NOMO-1 treated with DMSO at 0.1 percent for 48 hours (cell line): ENCODE results near the gene ADAP1.
"Not testable (repeated sequence)": the region's sequence is repeated elsewhere in the genome, so short reads cannot be mapped to it uniquely, and the experiment has no call there.

Source experiments
- DNase-seq: peaks from one replicate; lab custom pipeline; 2025; ENCODE audit not compliant: unreplicated experiment; lab: John Stamatoyannopoulos, UW

ADAP1 gene

DNA sequence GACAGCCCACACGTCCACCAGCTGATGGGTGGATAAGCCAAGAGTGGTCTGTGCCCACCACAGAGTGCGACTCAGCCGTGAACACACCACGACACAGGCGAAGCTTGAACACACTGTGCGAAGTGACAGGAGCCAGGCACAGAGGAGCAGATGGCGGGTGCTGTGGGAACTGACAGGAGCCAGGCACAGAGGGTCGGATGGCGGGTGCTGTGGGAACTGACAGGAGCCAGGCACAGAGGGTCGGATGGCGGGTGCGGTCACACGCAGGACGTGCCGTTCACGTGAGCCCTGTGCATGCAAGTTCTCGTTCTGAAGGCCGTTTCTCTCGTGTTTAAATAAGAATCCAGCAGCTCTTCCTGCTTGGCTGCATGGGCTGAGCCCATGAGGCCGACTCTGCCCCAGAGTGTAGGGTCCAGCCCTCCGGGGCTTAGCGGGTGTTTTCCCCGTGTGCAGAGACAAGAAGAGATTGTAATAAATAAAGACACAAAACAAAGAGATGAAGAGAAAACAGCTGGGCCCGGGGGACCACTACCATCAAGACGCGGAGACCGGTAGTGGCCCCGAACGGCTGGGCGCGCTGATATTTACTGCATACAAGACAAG lies 5.9 kb upstream of the ADAP1 start:
- no peak for DNase-seq

DNA sequence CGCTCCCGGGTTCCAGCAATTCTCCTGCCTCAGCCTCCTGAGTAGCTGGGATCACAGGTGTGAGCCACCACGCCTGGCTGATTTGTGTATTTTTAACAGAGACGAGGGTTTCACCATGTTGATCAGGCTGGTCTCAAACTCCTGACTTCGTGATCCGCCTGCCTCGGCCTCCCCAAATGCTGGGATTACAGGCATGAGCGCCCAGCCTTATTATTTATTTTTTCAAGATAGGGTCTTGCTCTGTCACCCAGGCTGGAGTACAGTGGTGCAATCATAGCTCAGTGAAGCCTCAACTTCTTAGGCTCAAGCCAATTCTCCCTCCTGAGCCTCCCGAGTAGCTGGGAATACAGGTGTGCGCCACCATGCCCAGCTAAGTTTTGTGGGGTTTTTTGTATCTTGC lies 5.3 kb upstream of the ADAP1 start:
- DNase-seq, result not testable (repeated sequence)

DNA sequence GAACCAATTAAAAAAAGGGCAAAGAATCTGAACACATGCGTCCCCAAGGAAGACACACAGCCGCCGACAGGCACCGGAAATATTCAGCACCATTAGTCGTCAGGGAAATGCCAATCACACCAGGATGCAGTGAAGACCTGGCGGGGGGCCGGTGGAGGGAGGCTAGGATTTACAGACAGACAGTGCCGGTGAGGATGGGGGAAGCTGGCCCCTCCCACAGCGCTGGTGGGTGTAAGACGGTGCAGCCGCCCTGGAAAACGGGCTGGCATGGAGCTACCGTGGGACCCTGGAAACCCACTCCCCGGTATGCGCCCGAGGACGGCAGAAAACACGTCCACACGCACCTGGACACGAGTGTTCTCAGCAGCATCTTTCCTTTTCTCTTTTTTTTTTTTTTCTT lies 4.8 kb upstream of the ADAP1 start:
- DNase-seq, result no peak

DNA sequence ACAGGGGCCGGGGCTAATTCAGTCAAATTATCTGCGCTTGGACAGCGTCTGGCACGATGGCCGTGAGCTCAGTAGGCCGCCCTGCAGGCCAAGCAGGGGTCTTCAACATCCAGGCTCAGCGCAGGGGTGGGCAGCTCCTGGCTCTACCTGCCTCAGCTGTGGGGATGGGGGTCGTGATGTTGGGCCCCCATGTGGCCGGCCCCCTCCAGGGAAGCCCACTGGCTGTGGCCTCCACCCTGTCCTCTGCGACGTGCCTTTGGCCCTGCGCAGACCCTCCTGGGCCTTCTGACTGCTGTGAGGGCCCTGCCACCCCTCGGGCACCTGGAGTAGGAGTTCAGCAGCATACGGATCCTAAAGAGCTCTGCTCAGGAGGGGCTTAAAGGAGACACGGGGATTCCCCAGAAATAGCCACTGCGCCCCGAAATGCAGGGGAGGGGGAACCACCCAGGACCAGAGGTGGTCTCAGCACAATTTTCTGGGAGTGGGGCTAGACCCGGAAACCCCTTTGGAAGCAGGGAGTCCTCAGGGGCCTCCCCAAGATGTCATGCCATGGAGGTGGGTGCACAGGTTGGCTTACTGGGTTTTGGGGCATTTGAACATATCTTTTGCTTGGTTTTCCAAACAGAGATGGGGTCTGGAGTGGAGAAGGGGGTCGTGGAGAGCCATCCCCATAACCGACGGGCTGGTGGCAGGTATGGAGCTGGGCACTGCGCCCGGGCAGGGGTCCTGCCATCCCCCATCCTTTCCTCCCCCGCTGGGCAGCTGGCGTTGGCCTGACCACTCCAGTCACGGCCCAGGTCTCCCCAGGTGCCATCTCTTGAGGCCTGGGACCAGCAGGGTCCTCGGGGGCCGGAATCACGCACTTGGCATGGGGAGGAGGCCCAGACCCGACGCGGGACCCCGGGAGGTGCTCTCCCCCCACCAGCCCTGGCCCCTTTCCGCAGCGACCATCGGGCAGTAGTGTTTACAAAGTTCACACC lies 4.0 kb upstream of the ADAP1 start:
- no peak for DNase-seq

DNA sequence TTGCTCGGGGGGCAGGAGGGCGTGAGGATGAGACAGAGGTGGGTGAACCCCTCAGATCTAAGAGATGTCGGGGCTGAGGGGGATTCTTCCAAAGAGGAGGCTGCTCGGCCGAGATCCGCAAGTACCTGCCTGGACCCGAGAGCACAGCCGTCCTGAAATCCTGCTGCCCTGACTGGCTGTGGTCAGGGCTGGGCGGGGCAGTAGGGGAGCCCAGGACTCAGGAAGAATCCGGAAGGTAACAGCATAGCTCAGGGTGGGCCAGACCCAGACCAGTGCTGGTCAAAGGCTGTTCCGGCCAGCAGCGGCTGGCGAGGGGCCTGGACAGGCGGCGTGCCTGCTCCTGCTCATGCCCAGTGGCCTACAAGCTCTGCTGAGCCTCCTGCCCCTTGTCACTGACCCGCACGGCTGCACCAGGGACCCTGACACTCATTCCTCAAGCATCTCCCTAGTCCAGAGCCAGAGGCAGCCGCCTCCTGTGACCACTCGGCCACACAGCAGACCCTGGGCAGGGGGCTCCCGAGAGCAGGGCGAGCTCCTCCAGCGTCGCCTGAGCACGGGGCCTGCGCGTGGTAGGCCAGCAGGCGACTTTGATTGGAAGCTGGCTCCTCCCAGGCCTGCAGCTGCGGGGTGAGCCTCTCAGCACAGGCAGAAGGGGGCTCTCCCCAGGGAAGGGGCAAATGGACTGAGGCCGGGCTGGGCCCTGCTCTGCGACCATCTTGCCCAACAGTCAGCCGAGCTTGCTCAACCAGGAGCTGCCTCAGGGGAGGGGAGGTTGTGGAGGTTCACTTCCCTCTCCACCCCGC lies 3.1 kb upstream of the ADAP1 start:
- peak; percentile 88 for DNase-seq

DNA sequence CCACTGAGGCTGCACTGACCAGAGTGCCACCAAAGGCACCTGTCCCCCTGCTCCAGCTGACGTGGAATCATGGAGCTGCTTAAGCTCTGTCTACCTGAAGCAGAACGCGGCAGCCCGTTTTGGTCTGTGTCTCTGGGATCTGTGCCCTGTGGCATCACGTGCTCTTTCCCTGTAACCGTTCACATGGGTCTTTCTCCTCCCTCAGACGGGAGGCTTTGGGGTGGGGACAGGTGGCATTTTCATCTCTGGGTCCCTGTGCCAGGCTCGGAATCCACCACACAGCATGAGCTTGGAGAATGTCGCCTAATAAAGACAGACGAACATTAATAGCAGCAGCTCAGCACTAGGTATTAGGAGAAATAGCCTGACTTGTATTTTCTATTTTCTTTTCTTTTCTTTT lies 1.6 kb upstream of the ADAP1 start:
- DNase-seq, result no peak

DNA sequence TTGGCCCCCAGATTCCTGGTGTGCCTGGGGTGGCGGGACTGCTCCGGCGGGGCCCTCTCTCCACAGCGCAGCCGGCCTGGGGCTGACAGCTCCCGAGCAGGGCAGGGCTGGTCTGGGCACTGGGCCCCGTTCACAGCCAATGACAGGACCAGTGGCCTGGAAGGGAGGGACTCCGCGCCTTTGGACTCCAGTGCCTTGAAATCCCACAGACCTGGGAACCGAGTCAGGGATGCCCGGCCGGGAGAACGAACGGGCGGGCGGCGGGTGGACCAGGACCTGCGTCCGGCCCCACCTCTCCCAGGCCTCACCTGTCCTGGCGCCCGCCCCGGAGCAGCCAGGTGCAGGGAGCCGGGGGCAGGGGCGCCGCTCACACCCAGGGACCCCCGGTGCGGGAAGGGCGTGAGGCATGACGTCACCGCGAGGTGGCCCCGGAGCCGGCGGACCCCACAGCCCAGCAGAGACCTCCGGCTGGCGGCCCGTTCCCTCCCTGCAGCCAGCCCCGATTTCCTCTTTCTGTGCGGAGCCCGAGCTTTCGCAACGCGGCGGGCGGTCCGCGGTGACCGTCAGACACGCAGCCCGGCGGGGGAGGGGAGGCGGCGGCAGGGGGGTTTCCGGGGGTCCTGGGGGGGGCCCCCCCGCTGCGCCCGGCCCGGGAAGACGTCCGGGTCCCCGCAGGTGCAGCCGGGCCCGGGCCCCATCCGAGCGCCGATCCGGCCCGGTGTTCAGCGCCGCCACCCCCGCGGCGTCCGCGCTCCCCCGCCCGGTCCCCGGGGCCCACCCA lies 743 bp downstream of the ADAP1 start:
- peak; percentile 73 for DNase-seq

DNA sequence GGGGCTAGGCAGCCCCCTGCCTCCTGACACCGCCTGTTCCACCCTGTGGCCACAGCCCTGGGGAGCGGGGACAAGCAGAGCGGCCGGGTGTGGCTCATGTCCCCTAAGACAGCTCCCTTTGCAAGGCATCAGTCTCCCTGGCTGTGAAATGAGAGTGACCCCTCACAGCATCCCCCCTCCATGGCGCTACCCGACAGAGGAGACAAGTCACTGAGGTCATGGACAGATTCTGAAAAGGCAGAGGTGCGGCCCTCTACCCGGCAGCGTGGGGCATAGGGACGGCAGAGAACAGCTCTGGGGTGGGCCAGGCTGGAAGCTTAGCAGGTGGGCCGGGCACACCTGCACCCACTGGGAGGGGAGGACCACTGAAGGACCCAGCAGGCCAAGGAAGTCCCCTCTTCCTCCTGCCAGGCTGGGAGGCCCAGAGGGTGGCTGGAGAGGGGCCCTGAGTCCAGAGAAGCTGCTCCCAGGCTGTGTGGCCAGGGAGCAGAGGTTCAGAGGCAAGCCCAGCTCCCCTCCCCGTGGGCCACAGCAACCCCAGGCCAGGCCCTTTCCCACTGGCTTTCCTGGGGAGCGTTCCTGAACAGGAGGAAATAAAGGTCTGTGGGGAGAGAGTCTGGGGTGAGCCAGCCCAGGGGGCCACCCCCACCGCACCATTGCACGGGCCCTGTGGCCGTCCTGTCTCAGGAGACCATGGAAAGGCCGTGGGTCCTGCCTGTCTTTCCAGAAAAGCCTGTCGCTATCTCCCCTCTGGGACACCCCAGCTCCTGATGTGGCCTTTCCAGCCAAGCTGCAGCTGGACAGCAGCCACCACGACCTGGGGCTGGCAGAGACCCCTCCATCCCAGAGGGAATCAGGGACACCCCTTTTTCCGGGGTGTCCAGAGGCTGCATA lies 1.7 kb downstream of the ADAP1 start:
- DNase-seq, result no peak

DNA sequence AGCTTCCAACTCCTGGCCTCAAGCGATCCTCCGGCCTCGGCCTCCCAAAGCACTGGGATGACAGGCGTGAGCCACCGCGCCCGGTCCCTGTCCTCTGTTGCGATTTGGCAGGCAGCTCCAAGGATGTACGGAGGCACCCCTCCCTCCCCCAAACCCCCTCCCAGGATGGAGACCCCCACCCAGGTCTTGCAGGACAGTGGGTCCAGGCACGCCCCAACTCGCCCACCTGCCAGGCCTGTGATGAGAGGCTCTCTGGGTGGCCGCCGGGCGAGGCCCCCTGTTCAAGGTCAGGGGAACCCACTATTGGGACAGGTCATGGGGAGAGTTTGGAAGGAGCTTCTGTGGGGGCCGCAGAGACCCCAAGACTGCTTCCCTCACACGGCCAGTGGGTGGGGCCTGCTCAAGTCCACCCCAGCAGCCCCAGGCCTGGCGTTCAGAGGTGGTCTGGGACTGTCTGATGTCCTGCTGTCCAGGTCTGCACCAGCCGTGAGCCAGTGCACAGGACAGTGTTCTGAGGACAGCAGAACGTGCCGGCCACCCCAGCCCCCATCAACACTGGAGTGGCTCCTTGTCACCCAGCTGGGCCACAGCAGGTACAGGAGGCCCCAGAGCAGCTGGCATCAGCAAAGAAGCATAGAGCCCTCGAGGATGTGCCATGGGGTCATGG lies 2.5 kb downstream of the ADAP1 start:
- DNase-seq, result no peak

DNA sequence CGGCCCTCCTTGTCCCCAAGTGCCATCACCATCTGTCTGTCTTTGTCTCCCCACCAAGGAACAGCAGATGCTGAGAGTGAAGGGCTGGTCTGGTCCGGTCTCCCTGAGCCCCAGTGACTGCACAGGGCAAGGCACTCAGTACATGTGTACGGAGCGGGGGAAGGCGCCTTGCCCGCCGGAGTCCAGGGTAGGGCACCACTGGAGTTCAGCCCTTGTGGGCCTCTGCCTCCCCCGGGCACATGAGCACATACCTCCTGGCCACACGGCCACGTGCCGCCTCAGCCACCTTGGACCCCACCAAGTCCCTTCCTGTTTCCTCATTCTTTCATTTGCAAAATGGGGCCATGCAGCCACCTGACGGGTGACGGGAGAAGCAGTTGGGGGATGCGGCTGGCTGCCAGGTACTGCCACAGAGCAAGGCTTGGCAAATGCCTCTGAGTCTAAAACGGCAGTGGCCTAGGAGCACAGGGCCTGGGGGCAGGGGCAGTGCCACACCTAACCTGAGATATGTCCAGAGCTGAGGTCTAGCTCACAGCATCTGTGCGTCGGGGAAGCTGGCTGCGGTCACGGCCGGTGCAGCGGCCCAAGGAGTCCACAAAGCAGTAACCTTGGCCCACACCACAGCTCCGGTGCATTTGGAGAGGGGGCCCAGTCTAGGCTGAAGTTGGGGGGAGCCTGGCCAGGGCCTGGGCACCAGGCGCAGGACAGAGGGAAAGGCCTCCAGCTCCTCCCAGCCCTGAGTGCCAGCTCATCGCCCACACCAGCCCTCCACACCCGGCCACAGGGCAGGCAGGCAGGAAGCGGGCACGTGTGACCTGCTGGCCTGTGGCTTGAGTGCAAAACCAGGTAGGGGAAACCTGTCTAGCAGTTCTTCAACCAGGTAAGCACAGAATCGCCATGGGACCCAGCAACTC lies 5.2 kb downstream of the ADAP1 start:
- no peak for DNase-seq

DNA sequence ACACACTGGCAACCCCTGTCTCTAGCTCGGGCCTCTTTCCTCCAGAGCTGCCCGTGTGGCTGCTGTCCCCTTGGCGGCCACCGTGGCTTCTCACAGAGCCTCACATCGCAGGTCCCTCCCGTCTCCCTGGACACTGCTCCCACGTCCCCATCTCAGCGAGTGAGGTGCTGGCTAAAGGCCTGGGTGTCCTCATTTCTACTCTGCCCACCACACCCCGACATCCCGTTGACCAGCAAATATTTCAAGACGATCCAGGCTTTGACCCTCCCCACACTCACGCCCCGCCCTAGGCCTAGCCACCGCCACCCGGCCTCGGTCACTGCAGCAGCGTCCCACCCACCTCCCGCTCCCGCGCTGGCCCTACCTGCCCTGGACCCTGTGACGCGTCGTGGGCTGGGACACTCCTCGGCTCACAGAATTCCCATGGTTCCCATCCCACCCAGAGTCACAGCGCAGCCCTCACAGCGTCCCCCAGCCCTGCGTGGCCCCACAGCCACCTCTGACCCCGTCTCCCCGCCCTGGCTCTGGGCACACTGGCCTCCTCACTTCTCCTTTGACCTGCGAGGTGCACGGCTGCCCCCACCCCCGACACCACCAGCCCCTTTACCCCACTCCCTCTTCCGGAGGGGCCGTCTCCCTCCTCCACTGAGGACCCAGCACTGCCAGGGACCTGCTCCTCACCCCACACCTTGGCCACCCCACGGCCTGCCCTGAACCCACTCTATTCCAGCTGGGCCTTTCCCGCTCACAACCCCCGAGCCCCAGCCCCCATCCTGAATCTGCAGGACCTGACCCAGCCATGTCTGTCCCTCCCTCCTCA lies 6.9 kb downstream of the ADAP1 start:
- no peak for DNase-seq

DNA sequence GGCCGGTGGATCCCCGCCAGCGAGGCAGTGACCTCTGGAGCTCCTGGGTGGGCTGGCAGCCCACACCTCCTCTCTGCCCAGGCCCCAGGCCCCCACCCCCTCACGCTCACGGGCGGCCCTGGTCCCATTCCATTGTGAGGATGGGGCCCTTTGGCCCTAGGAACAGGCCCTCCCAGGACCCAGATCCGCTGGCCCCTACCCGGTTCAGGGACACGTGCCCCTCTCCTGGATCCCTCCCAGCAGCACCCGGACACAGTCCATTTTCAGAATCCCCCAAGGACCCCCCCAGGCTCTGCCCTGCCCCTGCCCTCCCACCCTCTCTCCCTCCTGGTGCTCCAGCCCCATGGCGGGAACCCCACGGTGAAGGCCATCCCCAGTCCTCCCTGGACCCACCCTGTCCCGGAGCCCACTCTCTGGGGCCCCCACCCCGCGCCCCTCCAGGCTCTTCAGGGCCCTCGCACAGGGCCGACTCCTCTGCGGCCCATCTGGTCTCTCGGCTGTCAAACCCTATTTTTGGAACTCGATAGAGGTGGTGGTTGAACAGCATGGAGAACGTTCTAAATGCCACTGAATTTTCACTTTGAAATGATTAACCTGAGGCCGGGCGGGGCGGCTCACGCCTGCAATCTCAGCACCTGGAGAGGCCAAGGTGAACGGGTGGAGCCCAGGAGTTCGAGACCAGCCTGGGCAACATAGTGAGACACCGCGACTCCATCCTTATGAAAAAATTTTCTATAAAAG lies 8.1 kb downstream of the ADAP1 start:
- DNase-seq, result no peak

DNA sequence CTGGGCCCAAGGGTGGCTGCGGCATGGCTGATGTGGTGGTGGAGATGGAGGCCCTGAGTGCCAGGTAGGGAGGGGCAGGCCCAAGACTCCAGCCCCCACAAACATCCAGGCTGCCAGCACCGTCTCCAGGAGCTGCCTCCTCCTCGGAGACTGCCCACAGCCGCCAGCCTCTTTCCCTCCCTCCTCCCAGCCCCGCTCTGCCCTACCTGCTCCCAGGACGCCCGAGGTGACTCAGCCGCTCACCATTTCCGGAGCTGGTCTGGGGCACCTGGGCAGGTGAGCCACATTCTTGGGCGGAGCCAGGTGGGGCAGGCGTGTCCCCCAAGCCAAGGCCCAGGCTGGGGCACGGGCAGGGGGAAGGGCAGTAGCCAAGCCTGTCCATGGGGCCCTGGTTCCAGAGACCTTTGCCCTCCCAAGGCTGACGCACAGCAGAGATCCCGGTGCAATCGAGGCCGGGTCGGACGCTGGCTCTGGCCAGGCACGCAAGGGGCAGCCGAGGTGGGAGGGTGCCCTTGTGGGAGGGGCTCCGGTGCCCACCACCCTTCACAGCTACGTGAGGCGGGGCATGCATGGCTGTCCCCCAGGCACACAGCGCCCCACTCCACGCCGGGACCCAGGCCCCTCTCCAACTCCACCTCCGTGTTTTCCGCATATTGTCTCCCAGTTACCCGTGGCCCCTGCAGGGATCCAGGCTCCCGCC lies 8.8 kb downstream of the ADAP1 start:
- no peak for DNase-seq

DNA sequence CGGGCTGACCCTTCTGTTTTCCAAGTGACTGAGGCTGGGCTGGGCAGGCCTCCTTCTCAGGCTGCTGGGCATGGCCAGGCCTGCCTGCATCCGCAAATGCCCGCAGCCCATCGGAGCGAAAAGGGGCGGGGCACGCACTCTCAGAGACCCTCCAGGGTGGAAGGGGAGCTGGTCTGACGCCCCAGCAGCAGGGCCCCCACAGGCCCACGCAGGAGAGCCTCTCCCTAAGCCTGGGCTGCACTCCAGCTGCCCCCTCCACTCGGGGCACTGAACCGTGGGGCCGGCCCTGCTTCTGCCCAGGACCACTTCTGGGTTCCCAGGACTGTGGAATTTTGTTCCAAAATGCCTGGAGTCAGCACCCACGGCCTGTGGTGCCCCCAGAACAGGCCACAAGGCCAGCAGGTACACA lies 9.3 kb downstream of the ADAP1 start:
- no peak for DNase-seq

DNA sequence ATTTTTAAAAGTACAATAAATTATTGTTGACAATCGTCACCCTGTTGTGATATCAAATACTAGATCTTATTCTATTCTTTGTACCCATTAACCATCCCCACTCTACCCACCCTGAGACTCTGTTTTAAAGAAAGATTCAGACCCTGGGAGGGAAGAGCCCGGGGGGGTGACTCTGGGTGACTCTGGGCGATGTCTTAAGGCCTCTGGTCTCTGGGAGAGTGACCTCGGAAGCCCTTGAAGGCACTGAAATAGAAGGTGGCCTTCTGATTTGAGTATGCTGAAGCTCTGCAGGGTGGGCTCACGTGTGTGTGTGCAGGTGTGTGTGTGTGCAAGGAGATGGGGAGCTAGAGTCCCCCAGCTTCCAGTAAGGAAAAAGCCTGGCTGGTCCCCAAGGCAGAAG lies 9.7 kb downstream of the ADAP1 start:
- no peak for DNase-seq

DNA sequence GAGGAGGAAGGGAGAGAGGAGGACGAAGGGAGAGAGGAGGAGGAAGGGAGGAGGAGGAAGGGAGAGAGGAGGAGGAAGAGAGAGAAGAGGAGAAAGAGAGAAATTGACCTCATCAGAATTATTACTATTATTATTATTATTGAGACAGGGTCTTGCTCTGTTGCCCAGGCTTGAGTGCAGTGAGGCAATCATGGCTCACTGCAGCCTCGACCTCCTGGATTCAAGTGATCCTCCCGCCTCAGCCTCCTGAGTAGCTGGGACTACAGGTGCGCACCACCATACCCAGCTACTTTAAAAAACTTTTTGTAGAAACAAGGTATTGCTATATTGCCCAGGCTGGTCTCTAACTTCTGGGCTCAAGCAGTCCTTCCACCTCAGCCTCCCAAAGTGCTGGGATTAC lies 10.7 kb downstream of the ADAP1 start:
- not testable (repeated sequence) for DNase-seq
